Skeletal muscle tissue (tissue), 4 donors: ENCODE data around the gene PACRG. TPM values are rescaled to one million over a fixed set of nuclear protein-coding genes. Genes with fewer than 3 reads are reported as not detected.

Source experiments
- H3K27ac ChIP-seq: one replicate; pipeline ENCODE4 v1.7.0; 2013; ENCODE audit warnings: mild to moderate bottlenecking, low read depth, low read length, inconsistent platforms
- H3K27me3 ChIP-seq, 3 donors: one replicate each; pipeline ENCODE4 v1.7.0; 2013; ENCODE audit warnings: low read length in 3 of 3; ENCODE audit not compliant: control insufficient read depth in 3 of 3, insufficient read depth in 3 of 3
- H3K36me3 ChIP-seq, 3 donors: one replicate each; pipeline ENCODE4 v1.7.0; 2013; ENCODE audit warnings: low read length in 3 of 3; ENCODE audit not compliant: control insufficient read depth in 3 of 3, insufficient read depth in 3 of 3
- H3K4me1 ChIP-seq, 3 donors: one replicate each; pipeline ENCODE4 v1.7.0; 2013; ENCODE audit warnings: low read length in 3 of 3, mild to moderate bottlenecking in 3 of 3; ENCODE audit not compliant: control insufficient read depth in 3 of 3, insufficient read depth in 3 of 3
- H3K4me3 ChIP-seq, 3 donors: one replicate each; pipeline ENCODE4 v1.7.0; 2013; ENCODE audit warnings: low read length in 3 of 3
- H3K9ac ChIP-seq, 3 donors: one replicate each; pipeline ENCODE4 v1.7.0; 2013; ENCODE audit warnings: low read length in 3 of 3, mild to moderate bottlenecking in 3 of 3, moderate library complexity in 2 of 3, low read depth in 1 of 3
- H3K9me3 ChIP-seq, 3 donors: one replicate each; pipeline ENCODE4 v1.7.0; 2013; ENCODE audit warnings: low read length in 3 of 3; ENCODE audit not compliant: control insufficient read depth in 3 of 3
- total RNA-seq: library from RNA; depleted of rRNA; stranded (reverse); fragments of >200 nt; gene quantifications from one replicate; pipeline ENCODE4 v1.2.3, GENCODE V29; 2014
- donor health status: Osteomylitis.

PACRG gene
- total RNA-seq, 1 donor from 2014 or later: 1.0 TPM

GRCh38 chr6:163185744-163186143 lies 458.0 kb downstream of the PACRG start:
- no peak overlapping the region for H3K4me3 ChIP-seq
- H3K9me3 ChIP-seq: no peaks in the 10 kb centered on the region
- H3K36me3 ChIP-seq: no peaks in the 10 kb centered on the region
- H3K27ac ChIP-seq: no peak overlapping the region
- H3K4me1 ChIP-seq: peaks cover 9 to 12% (median 10%) of the 10 kb centered on the region in 3 donors
- no peaks in the 10 kb centered on the region for H3K27me3 ChIP-seq
- H3K9ac ChIP-seq: no peak overlapping the region

GRCh38 chr6:163186527-163186926 lies 458.8 kb downstream of the PACRG start:
- Histone ChIP-seq H3K4me1 (peaks cover 5 to 8% (median 7%) of the 10 kb centered on the region in 3 donors), H3K9me3 (no peaks in the 10 kb centered on the region), H3K36me3 (no peaks in the 10 kb centered on the region), H3K27me3 (no peaks in the 10 kb centered on the region), H3K9ac (no peak overlapping the region), H3K27ac (no peak overlapping the region), H3K4me3 (no peak overlapping the region)

- Histone ChIP-seq H3K27ac (no peak overlapping the region), H3K4me3 (no peak overlapping the region), H3K36me3 (no peaks in the 10 kb centered on the region), H3K9me3 (no peaks in the 10 kb centered on the region), H3K9ac (no peak overlapping the region), H3K27me3 (no peaks in the 10 kb centered on the region), H3K4me1 (peaks cover 4 to 14% (median 8%) of the 10 kb centered on the region in 3 donors)
Measured at GRCh38 chr6:163187201-163187600, 459.4 kb downstream of the PACRG start.

GRCh38 chr6:163187606-163188005 lies 459.8 kb downstream of the PACRG start:
- Histone ChIP-seq H3K27ac (no peak overlapping the region), H3K36me3 (no peaks in the 10 kb centered on the region), H3K9ac (no peak overlapping the region), H3K4me1 (peaks cover 4 to 14% (median 8%) of the 10 kb centered on the region in 3 donors), H3K4me3 (no peak overlapping the region), H3K9me3 (no peaks in the 10 kb centered on the region), H3K27me3 (no peaks in the 10 kb centered on the region)

GRCh38 chr6:163188746-163189145 lies 461.0 kb downstream of the PACRG start:
- no peak overlapping the region for H3K27ac ChIP-seq
- no peak overlapping the region for H3K9ac ChIP-seq
- peaks cover 4 to 9% (median 8%) of the 10 kb centered on the region in 3 donors for H3K4me1 ChIP-seq
- no peaks in the 10 kb centered on the region for H3K9me3 ChIP-seq
- no peaks in the 10 kb centered on the region for H3K27me3 ChIP-seq
- H3K4me3 ChIP-seq: no peak overlapping the region
- no peaks in the 10 kb centered on the region for H3K36me3 ChIP-seq

- H3K9ac ChIP-seq: no peak overlapping the region
- no peaks in the 10 kb centered on the region for H3K9me3 ChIP-seq
- H3K4me3 ChIP-seq: no peak overlapping the region
Measured at GRCh38 chr6:163189609-163190008, 461.8 kb downstream of the PACRG start.

GRCh38 chr6:163190786-163191185 lies 463.0 kb downstream of the PACRG start:
- no peak overlapping the region for H3K4me3 ChIP-seq
- no peaks in the 10 kb centered on the region for H3K9me3 ChIP-seq
- no peak overlapping the region for H3K9ac ChIP-seq
- no peaks in the 10 kb centered on the region for H3K27me3 ChIP-seq
- H3K27ac ChIP-seq: no peak overlapping the region
- H3K36me3 ChIP-seq: no peaks in the 10 kb centered on the region
- H3K4me1 ChIP-seq: peaks cover 0 to 9% (median 8%) of the 10 kb centered on the region in 3 donors

More at GRCh38 chr6:163189609-163190008, 461.8 kb downstream of the PACRG start:
- Histone ChIP-seq H3K36me3 (no peaks in the 10 kb centered on the region), H3K27me3 (no peaks in the 10 kb centered on the region), H3K4me1 (peaks cover 0 to 9% (median 8%) of the 10 kb centered on the region in 3 donors), H3K27ac (no peak overlapping the region)

GRCh38 chr6:163191704-163192537 lies 464.1 kb downstream of the PACRG start:
- H3K9ac ChIP-seq: no peak overlapping the region
- H3K4me3 ChIP-seq: no peak overlapping the region
- peak overlapping the region; percentile 38 for H3K27ac ChIP-seq
- no peaks in the 10 kb centered on the region for H3K36me3 ChIP-seq
- H3K27me3 ChIP-seq: no peaks in the 10 kb centered on the region
- H3K9me3 ChIP-seq: no peaks in the 10 kb centered on the region
- peaks cover 0 to 9% (median 8%) of the 10 kb centered on the region in 3 donors for H3K4me1 ChIP-seq

GRCh38 chr6:163192591-163192990 lies 464.8 kb downstream of the PACRG start:
- Histone ChIP-seq H3K4me1 (peaks cover 0 to 9% (median 8%) of the 10 kb centered on the region in 3 donors), H3K36me3 (no peaks in the 10 kb centered on the region), H3K27ac (peak overlapping the region; percentile 38), H3K4me3 (no peak overlapping the region), H3K9me3 (no peaks in the 10 kb centered on the region), H3K9ac (no peak overlapping the region), H3K27me3 (no peaks in the 10 kb centered on the region)

GRCh38 chr6:163193326-163193725 lies 465.6 kb downstream of the PACRG start:
- Histone ChIP-seq H3K9ac (no peak overlapping the region), H3K36me3 (no peaks in the 10 kb centered on the region), H3K4me3 (no peak overlapping the region), H3K4me1 (peaks cover 0 to 9% (median 8%) of the 10 kb centered on the region in 3 donors), H3K9me3 (no peaks in the 10 kb centered on the region), H3K27ac (no peak overlapping the region), H3K27me3 (no peaks in the 10 kb centered on the region)
